Measurements from ENCODE around the gene AK8. TPM values are rescaled to one million over a fixed set of nuclear protein-coding genes. Genes with fewer than 3 reads are reported as not detected.

The AK8 gene
- total RNA-seq, 1 donor from 2014 or later: 0.74 TPM

DNA sequence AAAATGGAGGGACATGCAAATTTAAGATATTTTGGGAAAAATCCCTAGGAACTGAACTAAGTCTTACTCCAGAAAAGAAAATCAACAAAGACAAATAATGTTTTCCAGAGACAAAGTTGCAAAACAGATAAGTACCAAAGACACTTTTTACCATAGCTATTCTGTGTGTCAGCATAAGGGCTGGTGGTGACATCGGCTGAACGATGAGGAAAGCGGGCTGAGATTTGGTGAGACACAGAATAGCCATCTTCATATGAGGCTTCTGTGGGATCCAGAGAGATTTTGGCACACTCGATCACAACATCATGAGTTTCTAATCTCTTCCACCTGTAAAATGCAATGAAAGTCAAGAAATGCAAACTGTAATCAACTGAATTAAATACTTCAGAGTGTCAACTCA is 34.0 kb upstream of the AK8 start:
- no peak for DNase-seq
- H3K36me3 ChIP-seq: peaks cover 90% of the 10 kb centered on the region
- H3K9me3 ChIP-seq (replicated peaks): peaks cover 7% of the 10 kb centered on the region
- intact Hi-C loops (cut with micrococcal nuclease): no loop called here
- H3K27me3 ChIP-seq (ENCODE audit: low read depth): no peaks in the 10 kb centered on the region
- H3K4me1 ChIP-seq: peaks cover 8% of the 10 kb centered on the region
- TF ChIP-seq CTCF (IDR thresholded peaks at IDR 0.05; ENCODE audit: borderline replicate concordance): no peak
- H3K4me3 ChIP-seq: no peak overlapping the region
- H3K27ac ChIP-seq (replicated peaks): no peak overlapping the region

DNA sequence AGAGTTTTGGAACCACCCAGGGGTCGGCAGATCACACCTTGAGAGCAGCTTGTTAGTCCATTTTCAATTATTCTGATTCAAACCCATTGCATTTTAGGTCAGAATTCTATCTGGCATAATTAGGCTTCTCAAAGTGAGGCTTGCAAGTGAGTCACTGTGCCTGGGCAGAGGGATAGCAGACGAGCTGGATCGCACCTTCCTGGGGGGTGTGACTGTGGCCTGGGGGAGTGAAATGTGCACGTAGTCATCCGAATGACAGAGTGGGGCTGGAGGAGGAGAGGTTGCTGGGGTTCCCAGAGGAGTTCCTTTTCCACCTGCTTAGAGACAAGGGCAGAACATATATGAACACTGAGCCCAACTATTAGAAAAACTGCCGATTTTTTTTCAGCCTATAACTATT is 32.3 kb upstream of the AK8 start:
- H3K9me3 ChIP-seq (replicated peaks): no peaks in the 10 kb centered on the region

DNA sequence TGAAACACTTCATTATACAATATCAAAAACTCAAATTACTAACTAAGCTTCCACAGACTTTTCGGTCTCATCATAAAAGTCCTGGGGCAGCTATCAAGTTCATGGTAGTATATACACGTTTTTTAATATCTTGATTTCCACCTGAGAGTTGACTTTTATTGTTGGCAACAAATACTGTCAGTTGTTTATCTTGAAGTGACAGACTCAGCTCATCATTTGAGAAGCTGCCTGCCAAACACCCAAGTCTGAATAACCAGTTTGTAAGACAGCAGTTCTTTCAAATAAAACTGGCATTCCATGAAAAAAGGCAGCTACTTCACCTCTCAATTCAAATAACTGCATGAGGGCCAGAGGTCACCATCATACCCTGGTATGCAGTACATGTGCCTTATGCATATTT is 31.2 kb upstream of the AK8 start:
- DNase-seq: no peak
- H3K9me3 ChIP-seq (replicated peaks): no peaks in the 10 kb centered on the region
- TF ChIP-seq CTCF (IDR thresholded peaks at IDR 0.05; ENCODE audit: borderline replicate concordance): no peak
- H3K36me3 ChIP-seq: peaks cover 91% of the 10 kb centered on the region
- no peaks in the 10 kb centered on the region for H3K27me3 ChIP-seq (ENCODE audit: low read depth)
- no peak overlapping the region for H3K4me3 ChIP-seq
- peaks cover 8% of the 10 kb centered on the region for H3K4me1 ChIP-seq
- intact Hi-C loops (cut with micrococcal nuclease): no loop called here
- H3K27ac ChIP-seq (replicated peaks): no peak overlapping the region

More for the DNA sequence above, 32.3 kb upstream of the AK8 start:
- DNase-seq: no peak
- no peak overlapping the region for H3K27ac ChIP-seq (replicated peaks)
- no peak for TF ChIP-seq CTCF (IDR thresholded peaks at IDR 0.05; ENCODE audit: borderline replicate concordance)
- H3K4me1 ChIP-seq: peaks cover 8% of the 10 kb centered on the region
- H3K4me3 ChIP-seq: no peak overlapping the region
- no peaks in the 10 kb centered on the region for H3K27me3 ChIP-seq (ENCODE audit: low read depth)
- intact Hi-C loops (cut with micrococcal nuclease): no loop called here
- H3K36me3 ChIP-seq: peaks cover 90% of the 10 kb centered on the region

- Histone ChIP-seq H3K27ac (replicated peaks) (no peak overlapping the region), H3K9me3 (replicated peaks) (no peaks in the 10 kb centered on the region), H3K4me3 (no peak overlapping the region), H3K27me3 (ENCODE audit: low read depth) (no peaks in the 10 kb centered on the region), H3K4me1 (peaks cover 13% of the 10 kb centered on the region), H3K36me3 (peaks cover 92% of the 10 kb centered on the region)
- no peak for DNase-seq
- no peak for TF ChIP-seq CTCF (IDR thresholded peaks at IDR 0.05; ENCODE audit: borderline replicate concordance)
- intact Hi-C loops (cut with micrococcal nuclease): no loop called here
Observed at GRCh38 chr9:132908635-132909034, 30.6 kb upstream of the AK8 start.

DNA sequence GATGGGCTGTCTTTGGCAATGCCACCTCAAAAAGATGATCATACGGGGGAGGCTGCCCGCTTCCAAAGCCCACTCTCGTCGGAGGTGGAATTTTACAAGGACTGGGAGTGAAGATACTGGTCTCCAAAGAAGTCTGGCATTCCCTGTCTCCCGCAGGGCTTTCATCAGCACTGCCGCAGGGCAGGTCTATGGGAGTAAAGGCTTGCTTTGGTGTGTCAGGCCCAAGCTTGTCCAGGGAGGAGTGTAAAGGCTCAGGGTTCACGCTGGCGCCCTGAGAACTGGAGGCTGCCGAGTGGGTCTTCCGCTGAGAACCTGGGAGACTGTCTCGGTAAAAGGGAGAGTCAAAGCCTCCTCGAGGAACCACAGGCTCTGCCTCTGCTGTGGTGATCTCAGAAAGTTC is 27.6 kb upstream of the AK8 start:
- Histone ChIP-seq H3K27me3 (ENCODE audit: low read depth) (no peaks in the 10 kb centered on the region), H3K36me3 (peaks cover 89% of the 10 kb centered on the region), H3K4me1 (peaks cover 17% of the 10 kb centered on the region), H3K9me3 (replicated peaks) (no peaks in the 10 kb centered on the region), H3K4me3 (no peak overlapping the region), H3K27ac (replicated peaks) (no peak overlapping the region)
- DNase-seq: no peak
- no peak for TF ChIP-seq CTCF (IDR thresholded peaks at IDR 0.05; ENCODE audit: borderline replicate concordance)
- intact Hi-C loops (cut with micrococcal nuclease): no loop called here

All from left ventricle myocardium inferior (tissue), 1 donor.